KOPT-K1 (cell line): ENCODE results near the gene NT5DC4.

Source experiments
- H3K27ac ChIP-seq: fragments of 200-600 bp; sonication (generic); 2 replicates; pipeline ENCODE4 v1.5.1; 2016; ENCODE audit warnings: antibody characterized with exemption, mild to moderate bottlenecking, low read depth, low read length; ENCODE audit not compliant: poor library complexity, severe bottlenecking
- H3K36me3 ChIP-seq: fragments of 200-600 bp; sonication (generic); 2 replicates; pipeline ENCODE4 v1.5.1; 2017; ENCODE audit warnings: antibody characterized with exemption, mild to moderate bottlenecking, low read length, moderate library complexity; ENCODE audit not compliant: insufficient read depth
- H3K9me3 ChIP-seq: fragments of 200-600 bp; sonication (generic); 2 replicates; pipeline ENCODE4 v1.5.1; 2017; ENCODE audit warnings: antibody characterized with exemption, low read length, mild to moderate bottlenecking; ENCODE audit not compliant: insufficient read depth, poor library complexity, severe bottlenecking

Gene NT5DC4

DNA sequence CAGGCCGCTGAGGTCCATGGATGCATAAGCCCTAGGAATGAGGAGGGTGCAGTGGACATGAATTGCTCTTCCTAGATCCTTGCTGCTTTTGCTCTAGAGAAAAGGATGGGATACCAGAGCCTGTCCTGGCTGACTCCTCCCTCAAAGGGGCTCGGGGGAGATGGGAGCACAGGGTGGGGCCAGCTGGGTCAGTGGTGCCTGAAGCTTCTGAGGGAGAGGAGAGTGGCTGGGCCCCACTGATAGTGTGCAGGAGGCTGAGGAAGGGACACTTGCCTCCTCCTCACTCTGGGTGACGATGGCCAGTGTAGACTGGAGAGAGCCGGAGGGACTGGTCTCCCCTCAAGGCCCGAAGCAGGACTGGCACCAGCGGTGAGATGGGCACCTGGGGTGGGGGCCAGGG lies at the start of gene NT5DC4:
NT5DC4 (plus strand) TSS at position 236 of the 400 bp plus-strand sequence; CDS start at position 296, 60 bp downstream.
- no peaks in the 10 kb centered on the region for H3K36me3 ChIP-seq
- H3K27ac ChIP-seq = no peak within 1 kb of the TSS
- H3K9me3 ChIP-seq = no peaks in the 10 kb centered on the region

DNA sequence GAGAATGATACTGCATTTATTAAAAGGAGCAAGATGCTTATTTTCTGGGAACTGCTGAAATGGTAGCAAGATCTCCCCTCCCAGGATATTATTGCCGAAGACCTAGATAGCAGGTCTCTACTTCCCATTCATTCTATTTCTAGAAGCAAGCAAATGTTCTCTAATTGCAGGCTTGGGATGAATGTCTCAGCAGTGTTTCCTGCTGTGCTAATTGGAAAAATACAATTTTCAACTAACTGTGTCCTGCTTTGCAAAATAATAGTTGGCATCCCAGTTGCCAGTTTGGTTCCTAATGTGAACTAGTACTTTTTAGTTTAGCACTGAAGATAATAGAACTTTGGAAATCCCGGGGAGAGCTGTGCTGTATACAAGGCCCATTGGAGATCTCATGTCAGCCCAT lies 49.0 kb upstream of the NT5DC4 start:
- Histone ChIP-seq H3K9me3 (no peaks in the 10 kb centered on the region), H3K27ac (no peak overlapping the region), H3K36me3 (peaks cover 9% of the 10 kb centered on the region; the same call in 1 of the 2 replicates)

DNA sequence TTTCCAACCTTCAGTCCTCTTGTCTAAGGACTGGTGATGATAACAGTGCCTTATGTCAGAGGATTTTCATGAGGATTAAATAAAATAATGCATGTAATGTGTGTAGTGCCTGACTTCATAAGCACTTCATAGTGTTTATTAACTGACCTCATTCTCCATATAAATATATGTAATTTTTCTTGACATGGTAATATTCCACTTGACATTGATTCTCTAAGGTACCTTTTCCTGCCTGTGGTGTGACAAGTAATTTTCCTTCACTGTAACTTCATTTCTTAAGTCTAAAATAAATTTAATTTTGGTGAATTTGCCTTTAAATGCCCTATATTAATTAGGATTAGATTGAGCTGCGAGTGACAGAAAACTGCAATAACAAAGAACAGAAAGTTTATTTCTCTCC lies 47.8 kb upstream of the NT5DC4 start:
- H3K27ac ChIP-seq = no peak overlapping the region
- no peaks in the 10 kb centered on the region for H3K9me3 ChIP-seq
- 0 out of 2 replicates have a peak, but pooled peaks cover 3% of the 10 kb centered on the region for H3K36me3 ChIP-seq

DNA sequence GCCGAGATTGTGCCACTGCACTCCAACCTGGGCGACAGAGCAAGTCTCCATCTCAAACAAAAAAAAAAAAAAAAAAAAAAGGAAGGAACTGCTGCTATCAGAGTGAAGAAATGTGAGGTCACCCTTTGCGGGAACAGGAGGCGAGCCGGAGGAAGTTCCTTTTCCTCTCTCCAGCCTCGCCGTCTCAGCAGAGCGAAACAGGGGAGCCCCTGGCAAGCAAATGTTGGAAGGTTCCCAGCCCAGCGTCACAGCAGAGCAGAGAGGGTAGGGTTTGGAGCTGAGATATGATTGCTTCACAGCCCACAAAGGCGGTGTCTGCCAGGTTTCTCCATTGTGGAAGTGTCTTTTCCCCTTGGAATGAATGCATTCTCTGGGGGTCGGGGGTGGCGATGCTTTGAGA lies 46.6 kb upstream of the NT5DC4 start:
- Histone ChIP-seq H3K27ac (no peak overlapping the region), H3K36me3 (no peaks in the 10 kb centered on the region), H3K9me3 (no peaks in the 10 kb centered on the region)

DNA sequence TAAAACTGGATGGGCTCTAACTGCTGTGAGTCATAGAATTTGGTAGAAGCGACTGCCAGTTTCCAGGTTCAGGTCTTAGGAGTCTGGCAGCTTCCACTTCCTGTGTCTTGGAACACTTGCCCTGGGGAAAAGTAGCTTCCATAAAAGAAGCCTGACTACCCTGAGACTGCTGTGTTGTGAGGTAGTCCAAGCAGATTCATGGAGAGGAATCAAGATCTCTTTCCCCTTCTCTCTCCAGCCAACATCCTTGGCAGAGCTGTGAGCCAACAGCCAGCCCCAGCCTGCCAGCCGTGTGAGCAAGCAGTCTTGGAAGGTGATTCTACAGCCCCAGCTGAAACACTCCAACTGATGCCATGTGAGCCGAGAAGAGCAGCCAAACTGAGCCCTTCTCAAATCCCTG lies 41.3 kb upstream of the NT5DC4 start:
- Histone ChIP-seq H3K9me3 (no peaks in the 10 kb centered on the region), H3K27ac (no peak overlapping the region)

DNA sequence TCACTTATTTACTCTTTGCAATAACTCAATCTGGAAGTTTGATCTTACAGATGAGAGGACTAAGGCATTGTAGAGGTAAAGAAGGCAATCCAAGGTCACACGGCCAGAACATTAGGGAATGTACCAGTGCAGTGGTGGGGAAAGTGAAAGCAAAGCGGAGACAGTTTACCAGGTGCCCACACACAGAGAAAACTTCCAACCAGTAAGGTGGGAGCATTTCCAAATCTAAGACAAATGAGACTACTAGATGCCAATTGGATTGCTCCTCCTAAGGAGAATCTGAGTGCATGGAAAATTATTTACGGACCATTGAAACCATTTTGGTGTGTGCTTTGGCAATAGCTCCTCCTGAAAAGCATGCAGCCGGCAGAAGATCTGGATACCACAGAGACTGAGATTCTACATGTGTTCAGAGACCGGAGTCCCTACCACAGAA lies 40.1 kb upstream of the NT5DC4 start:
- H3K36me3 ChIP-seq = no peaks in the 10 kb centered on the region
- H3K27ac ChIP-seq = no peak overlapping the region
- H3K9me3 ChIP-seq = no peaks in the 10 kb centered on the region

More for the DNA sequence above, 41.3 kb upstream of the NT5DC4 start:
- H3K36me3 ChIP-seq = no peaks in the 10 kb centered on the region

DNA sequence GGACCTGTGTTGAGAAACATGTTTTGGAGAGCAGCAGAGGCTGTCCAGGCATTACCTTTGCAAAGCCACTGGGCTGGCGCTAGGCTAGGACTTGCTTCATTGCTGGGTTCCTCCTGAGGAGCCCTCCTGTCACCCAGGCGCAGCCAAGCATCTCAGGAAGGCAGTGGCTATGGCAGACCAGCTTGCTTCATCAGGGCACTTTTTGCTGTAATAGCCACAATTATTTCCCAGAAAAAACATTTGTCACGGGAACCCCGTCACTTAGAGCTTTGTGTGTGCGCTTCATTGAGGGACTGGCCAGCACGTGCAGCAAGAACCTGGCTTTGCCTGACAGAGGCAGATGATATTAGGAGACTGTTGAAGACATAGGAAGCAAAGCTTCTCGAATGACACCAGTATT lies 38.7 kb upstream of the NT5DC4 start:
- Histone ChIP-seq H3K36me3 (no peaks in the 10 kb centered on the region), H3K9me3 (no peaks in the 10 kb centered on the region), H3K27ac (no peak overlapping the region)

DNA sequence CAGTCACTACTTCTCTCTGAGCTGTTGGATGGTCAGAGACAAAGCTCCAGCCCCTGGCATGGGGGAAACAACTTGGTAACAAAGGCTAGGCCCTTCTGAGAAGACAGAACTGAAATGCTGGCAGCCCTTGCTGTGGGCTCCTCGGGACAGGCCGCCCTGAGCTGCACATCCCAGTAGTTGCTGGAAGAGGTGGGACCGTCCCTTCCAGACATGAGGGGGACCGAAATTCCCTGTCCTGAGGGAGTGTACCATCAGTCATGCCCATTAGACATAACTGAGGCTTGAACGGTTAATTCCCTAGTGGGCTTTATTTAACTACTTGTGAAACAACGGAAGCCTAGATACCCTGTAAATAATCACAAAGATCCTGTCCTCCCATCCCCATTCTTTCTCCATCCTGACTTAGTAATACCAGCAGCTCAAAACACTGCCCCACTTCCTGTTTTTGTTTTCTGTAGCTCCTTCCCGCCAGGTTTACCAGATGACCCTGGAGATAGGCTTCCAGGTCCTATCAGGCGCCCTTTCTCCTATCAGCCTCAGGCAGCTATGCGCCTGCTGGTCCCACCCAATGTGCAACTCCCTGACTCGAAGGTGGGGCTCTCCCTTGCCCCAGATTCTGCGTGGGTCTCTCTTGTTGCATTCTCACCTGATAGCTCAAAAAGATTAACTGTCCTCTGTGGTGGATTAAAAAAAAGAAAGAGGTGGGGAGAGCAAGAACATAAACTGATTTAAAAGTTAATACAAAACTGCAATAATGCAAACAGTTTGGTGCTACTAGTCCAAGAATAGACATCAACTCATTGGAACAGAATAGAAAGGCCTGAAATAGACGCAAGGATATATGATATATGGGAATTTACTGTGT lies 37.0 kb upstream of the NT5DC4 start:
- Histone ChIP-seq H3K36me3 (no peaks in the 10 kb centered on the region), H3K9me3 (no peaks in the 10 kb centered on the region), H3K27ac (no peak overlapping the region)

DNA sequence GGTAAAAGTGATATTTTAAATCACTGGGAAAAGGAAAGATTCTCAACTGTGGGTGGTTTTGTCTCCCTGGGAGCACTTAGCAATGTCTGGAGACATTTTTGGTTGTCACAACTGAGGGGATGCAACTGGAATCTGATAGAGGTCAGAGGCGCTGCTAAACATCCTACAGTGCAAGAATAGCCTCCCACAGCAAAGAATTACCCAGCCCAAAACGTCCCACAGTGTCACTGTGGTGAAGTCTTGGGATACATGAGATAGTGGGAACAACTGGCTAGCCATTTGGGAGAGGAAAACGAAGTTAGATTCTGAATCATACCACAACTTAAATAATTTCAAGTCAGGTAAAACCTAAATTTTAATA lies 36.4 kb upstream of the NT5DC4 start:
- H3K9me3 ChIP-seq = no peaks in the 10 kb centered on the region
- no peaks in the 10 kb centered on the region for H3K36me3 ChIP-seq
- H3K27ac ChIP-seq = no peak overlapping the region

DNA sequence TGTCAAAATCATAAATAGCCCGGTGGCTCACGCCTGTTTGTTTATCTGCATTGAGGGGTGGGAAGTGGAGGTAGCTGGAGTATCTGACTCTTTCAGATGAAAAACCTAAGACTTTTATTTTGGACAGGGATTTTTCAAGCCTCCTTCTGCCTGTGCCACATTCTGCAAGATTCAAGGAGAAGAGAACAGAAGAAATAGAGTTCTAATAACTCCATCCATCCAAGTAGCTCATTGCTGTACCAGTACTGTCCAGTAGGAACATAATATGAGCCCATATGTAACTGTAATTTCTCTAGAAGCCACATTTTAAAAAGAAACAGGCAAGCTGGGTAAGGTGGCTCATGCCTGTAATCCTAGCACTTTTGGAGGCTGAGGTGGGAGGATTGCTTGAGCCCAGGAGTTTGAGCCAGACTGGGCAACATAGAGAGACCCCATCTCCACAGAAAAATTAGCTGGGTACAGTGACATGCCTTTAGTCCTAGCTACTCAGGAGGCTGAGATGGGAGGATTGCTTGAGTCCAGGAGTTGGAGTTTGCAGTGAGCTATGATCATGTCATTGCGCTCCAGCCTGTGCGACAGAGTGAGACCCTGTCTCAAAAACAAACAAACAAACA lies 35.4 kb upstream of the NT5DC4 start:
- H3K36me3 ChIP-seq = no peaks in the 10 kb centered on the region
- H3K27ac ChIP-seq = no peak overlapping the region
- no peaks in the 10 kb centered on the region for H3K9me3 ChIP-seq

DNA sequence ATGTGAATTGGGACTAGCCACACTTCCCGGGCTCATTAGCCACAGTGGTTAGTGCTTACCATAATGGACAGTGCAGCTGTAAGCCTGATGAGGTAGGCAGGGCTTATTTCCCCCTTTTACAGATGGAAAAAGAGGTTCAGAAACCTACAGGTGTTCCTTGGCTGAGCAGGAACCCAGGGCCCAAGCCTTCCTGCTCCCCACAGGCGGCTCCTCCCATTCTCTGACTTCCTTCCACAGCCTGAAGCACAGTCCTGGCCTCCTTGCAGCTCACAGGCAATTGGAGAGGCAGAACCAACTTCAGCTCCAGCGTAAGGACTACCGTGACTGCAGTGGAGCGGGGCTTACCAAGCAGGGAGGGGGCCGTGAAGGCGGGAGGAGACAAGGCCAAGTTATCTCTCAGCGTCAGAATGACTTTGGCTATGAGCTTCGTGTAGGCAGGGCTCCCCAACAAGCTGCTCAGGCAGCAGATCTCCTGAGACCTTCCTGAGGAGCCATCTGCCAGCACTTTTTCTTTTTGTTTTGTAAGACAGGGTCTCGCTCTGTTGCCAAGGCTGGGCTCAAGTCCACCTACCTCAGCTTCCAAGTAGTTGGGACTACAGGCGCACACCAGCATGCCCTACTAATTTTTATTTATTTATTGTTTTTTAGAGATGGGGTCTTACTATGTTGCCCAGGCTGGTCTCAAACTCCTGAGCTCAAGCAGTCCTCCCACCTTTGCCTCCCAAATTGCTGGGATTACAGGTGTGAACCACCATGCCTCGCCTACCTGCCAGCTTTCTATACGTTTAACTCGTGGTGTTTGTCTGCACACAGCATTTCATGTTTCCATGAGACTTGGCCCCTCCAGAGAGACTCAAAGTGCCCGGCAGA lies 34.2 kb upstream of the NT5DC4 start:
- no peak overlapping the region for H3K27ac ChIP-seq
- no peaks in the 10 kb centered on the region for H3K9me3 ChIP-seq

DNA sequence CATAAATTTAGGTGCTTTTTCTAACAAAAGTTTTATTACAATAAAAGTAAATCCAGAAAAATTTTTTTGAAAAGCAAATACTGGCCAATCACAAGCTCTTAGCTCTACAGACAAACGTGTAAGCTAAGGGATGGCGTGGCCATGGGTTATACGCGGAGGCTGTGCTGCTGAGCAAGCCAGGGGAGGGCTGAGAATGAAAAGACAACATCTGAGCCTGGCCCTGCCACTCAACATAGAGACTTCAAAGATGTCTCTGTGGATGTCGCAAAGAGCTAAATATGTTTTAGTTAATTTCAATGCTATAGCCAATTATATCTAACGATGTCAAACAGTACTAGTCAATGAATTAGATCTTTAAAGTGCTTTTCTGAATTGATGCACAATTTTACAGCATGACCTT lies 33.3 kb upstream of the NT5DC4 start:
- no peaks in the 10 kb centered on the region for H3K36me3 ChIP-seq
- no peaks in the 10 kb centered on the region for H3K9me3 ChIP-seq
- no peak overlapping the region for H3K27ac ChIP-seq

More for the DNA sequence above, 34.2 kb upstream of the NT5DC4 start:
- H3K36me3 ChIP-seq = no peaks in the 10 kb centered on the region

DNA sequence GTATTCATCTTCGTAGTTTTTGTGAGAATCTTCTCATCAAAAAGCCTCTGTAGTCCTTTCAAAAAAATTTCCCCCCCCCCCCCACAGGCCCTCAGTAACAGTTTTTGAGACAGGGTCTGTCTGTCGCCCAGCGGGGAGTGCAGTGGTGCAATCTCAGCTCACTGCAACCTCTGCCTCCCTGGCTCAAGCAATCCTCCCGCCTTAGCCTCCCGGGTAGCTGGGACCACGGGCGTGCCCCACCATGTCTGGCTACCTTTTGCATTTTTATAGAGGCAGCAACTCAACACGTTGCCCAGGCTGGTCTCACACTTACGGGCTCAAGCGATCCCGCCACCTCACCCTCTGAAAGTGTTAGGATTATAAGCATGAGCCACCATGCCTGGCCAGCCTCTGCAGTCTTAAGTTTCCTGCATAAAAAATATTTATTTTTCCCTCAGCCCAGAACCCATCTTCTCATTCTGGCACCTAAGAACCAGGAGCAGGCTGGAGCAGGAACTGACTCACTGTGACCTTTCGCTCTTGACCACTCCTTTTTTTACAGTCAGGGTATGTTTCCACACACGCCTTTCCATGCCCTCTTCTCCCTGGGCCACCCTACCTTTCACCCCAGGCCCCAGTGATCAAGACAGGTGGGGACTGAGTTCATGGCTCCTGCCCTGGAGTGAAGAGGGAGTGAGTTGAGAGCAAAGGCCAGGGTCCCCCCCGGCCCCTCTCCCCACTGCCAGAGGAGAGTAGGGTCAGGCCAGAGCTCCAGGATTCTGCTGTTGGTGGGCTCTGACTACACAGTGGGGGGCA lies 32.5 kb upstream of the NT5DC4 start:
- Histone ChIP-seq H3K9me3 (no peaks in the 10 kb centered on the region), H3K36me3 (no peaks in the 10 kb centered on the region), H3K27ac (no peak overlapping the region)

DNA sequence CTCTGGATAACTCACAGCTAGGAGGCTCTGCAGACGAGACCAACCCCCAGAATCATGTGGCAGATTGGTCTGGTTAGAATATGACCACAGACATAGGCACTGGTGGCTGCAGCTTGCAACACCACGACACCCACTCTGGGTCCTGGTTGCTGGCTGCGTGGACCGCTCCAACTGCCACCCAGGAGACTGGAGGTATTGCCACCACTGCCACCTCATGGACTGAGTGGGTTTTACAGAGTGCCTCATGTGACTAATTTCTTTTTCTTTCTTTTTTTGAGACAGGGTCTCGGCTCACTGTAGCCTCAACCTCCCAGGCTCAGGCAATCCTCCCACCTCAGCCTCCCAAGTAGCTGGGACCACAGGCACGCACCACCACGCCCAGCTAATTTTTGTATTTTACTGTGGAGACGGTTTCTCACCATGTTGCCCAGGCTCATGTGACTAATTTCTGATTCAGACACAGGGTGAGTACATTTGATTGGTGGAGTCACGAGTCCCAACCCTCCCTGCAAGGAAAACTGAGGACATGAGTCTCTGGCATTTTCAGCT lies 29.9 kb upstream of the NT5DC4 start:
- H3K36me3 ChIP-seq = no peaks in the 10 kb centered on the region
- H3K9me3 ChIP-seq = no peaks in the 10 kb centered on the region
- no peak overlapping the region for H3K27ac ChIP-seq
